Ishikawa (cell line): Measurements from ENCODE around the gene SDHB.

ENCODE experiments used
- CEBPB ChIP-seq: IDR thresholded peaks from 2 replicates; pipeline ENCODE4 v1.6.1; 2012
- CREB1 ChIP-seq: IDR thresholded peaks from 2 replicates; pipeline ENCODE4 v1.6.1; 2012; ENCODE audit warnings: low read depth
- EGR1 ChIP-seq: IDR thresholded peaks from 2 replicates; pipeline ENCODE4 v1.6.1; 2012
- EP300 ChIP-seq: IDR thresholded peaks from 2 replicates; pipeline ENCODE4 v1.6.1; 2012; ENCODE audit warnings: borderline replicate concordance
- FOXM1 ChIP-seq: IDR thresholded peaks from 2 replicates; pipeline ENCODE4 v1.6.1; 2012; ENCODE audit warnings: low read depth, borderline replicate concordance
- MAX ChIP-seq: IDR thresholded peaks from 2 replicates; pipeline ENCODE4 v1.6.1; 2012
- RAD21 ChIP-seq: IDR thresholded peaks from 2 replicates; pipeline ENCODE4 v1.6.1; 2012; ENCODE audit warnings: low read depth
- REST ChIP-seq: IDR thresholded peaks from 2 replicates; pipeline ENCODE4 v1.6.1; 2012; ENCODE audit warnings: low read depth, mild to moderate bottlenecking
- TAF1 ChIP-seq: IDR thresholded peaks from 2 replicates; pipeline ENCODE4 v1.6.1; 2012; ENCODE audit warnings: low read depth, mild to moderate bottlenecking
- TCF12 ChIP-seq: IDR thresholded peaks from 2 replicates; pipeline ENCODE4 v1.6.1; 2012; ENCODE audit warnings: low read depth
- TEAD4 ChIP-seq: IDR thresholded peaks from 2 replicates; pipeline ENCODE4 v1.6.1; 2012
- USF1 ChIP-seq: IDR thresholded peaks from 2 replicates; pipeline ENCODE4 v1.6.1; 2012
- YY1 ChIP-seq: IDR thresholded peaks from 2 replicates; pipeline ENCODE4 v1.6.1; 2012; ENCODE audit warnings: low read depth

GRCh38 chr1:17061892-17062291, 8.1 kb upstream of the SDHB start:
- TF ChIP-seq TAF1 (no peak), CEBPB (no peak), MAX (no peak), USF1 (no peak), REST (no peak), EP300 (no peak), YY1 (no peak), RAD21 (no peak), TCF12 (no peak), CREB1 (no peak), FOXM1 (no peak), EGR1 (no peak), TEAD4 (no peak)
